Liver (tissue), 9 donors: ENCODE data around the gene ITIH4. TPM values are rescaled to one million over a fixed set of nuclear protein-coding genes. Genes with fewer than 3 reads are reported as not detected.
A peak's percentile ranks its signal among the peaks of the same experiment; 100 is the strongest.

Source experiments
- DNase-seq: peaks from one replicate; pipeline ENCODE4 v3.0.0-alpha.2; 2017; ENCODE audit warnings: low spot score
- H3K27ac ChIP-seq, 2 donors: one replicate each; pipeline ENCODE4 v1.7.0; 2013; ENCODE audit warnings: inconsistent platforms in 2 of 2, low read length in 2 of 2, control low read depth in 1 of 2, low read depth in 1 of 2, mild to moderate bottlenecking in 1 of 2
- H3K27me3 ChIP-seq, 4 donors: one replicate each; pipeline versions ENCODE4 v1.6.1 to v1.7.0; 2013; ENCODE audit warnings: low read length in 3 of 4, inconsistent platforms in 1 of 4, mild to moderate bottlenecking in 1 of 4, moderate library complexity in 1 of 4; ENCODE audit not compliant: control insufficient read depth in 4 of 4, insufficient read depth in 4 of 4
- H3K36me3 ChIP-seq, 4 donors: one replicate each; pipeline versions ENCODE4 v1.6.1 to v1.7.0; 2013; ENCODE audit warnings: low read length in 3 of 4, mild to moderate bottlenecking in 3 of 4, low read depth in 1 of 4, moderate library complexity in 1 of 4; ENCODE audit not compliant: control insufficient read depth in 4 of 4, insufficient read depth in 3 of 4
- H3K4me1 ChIP-seq, 4 donors: one replicate each; pipeline versions ENCODE4 v1.6.1 to v1.7.0; 2013; ENCODE audit warnings: low read length in 3 of 4, mild to moderate bottlenecking in 3 of 4, moderate library complexity in 1 of 4; ENCODE audit not compliant: control insufficient read depth in 4 of 4, insufficient read depth in 4 of 4
- H3K4me3 ChIP-seq, 3 donors: one replicate each; pipeline versions ENCODE4 v1.6.1 to v1.7.0; 2013; ENCODE audit warnings: low read length in 3 of 3, control low read depth in 1 of 3, low read depth in 1 of 3, mild to moderate bottlenecking in 1 of 3
- H3K9ac ChIP-seq, 2 donors: one replicate each; pipeline ENCODE4 v1.7.0; 2013; ENCODE audit warnings: low read length in 2 of 2, mild to moderate bottlenecking in 2 of 2, moderate library complexity in 2 of 2, control low read depth in 1 of 2, low read depth in 1 of 2
- H3K9me3 ChIP-seq, 4 donors: one replicate each; pipeline versions ENCODE4 v1.6.1 to v1.7.0; 2013; ENCODE audit warnings: low read length in 3 of 4; ENCODE audit not compliant: control insufficient read depth in 4 of 4
- FOXA2 ChIP-seq: IDR thresholded peaks from 2 replicates; pipeline ENCODE4 v1.6.1; 2016; ENCODE audit warnings: antibody characterized with exemption
- GABPA ChIP-seq, 2 donors: IDR thresholded peaks in 1 of 2; conservative IDR thresholded peaks in 1 of 2; 2 replicates each; pipeline ENCODE4 v1.6.1; 2016; ENCODE audit warnings: antibody characterized with exemption in 2 of 2, mild to moderate bottlenecking in 1 of 2, moderate library complexity in 1 of 2
- HNF4A ChIP-seq, 2 donors: conservative IDR thresholded peaks; 2 replicates each; pipeline ENCODE4 v1.6.1; 2016; ENCODE audit warnings: antibody characterized with exemption in 2 of 2, mild to moderate bottlenecking in 2 of 2
- HNF4G ChIP-seq: IDR thresholded peaks from 2 replicates; pipeline ENCODE4 v1.6.1; 2016; ENCODE audit warnings: antibody characterized with exemption
- NR2F2 ChIP-seq: IDR thresholded peaks from 2 replicates; pipeline ENCODE4 v1.6.1; 2016; ENCODE audit warnings: antibody characterized with exemption
- RAD21 ChIP-seq, 2 donors: IDR thresholded peaks; 2 replicates each; pipeline ENCODE4 v1.6.1; 2016; ENCODE audit warnings: antibody characterized with exemption in 2 of 2, mild to moderate bottlenecking in 2 of 2
- RXRA ChIP-seq, 2 donors: IDR thresholded peaks; 2 replicates each; pipeline ENCODE4 v1.6.1; 2017 to 2018; ENCODE audit warnings: antibody characterized with exemption in 2 of 2, mild to moderate bottlenecking in 1 of 2
- SP1 ChIP-seq: IDR thresholded peaks from 2 replicates; pipeline ENCODE4 v1.6.1; 2018; ENCODE audit warnings: antibody characterized with exemption, mild to moderate bottlenecking
- TAF1 ChIP-seq: conservative IDR thresholded peaks from 2 replicates; pipeline ENCODE4 v1.6.1; 2016; ENCODE audit warnings: antibody characterized with exemption, mild to moderate bottlenecking
- YY1 ChIP-seq: IDR thresholded peaks from 2 replicates; pipeline ENCODE4 v1.6.1; 2016; ENCODE audit warnings: antibody characterized with exemption, mild to moderate bottlenecking
- WGBS: extraction: QIAGEN DNeasy Blood & Tissue Kit; methylation state at CpG from one replicate; pipeline ENCODE4 v1.1.7; 2013; 5-methylcytosine and 5-hydroxymethylcytosine counted together
- polyA plus RNA-seq, 2 donors: library from polyadenylated mRNA; stranded (reverse) in 1 of 2; unstranded in 1 of 2; fragments of 200-250 nt in 1 of 2; fragments of >200 nt in 1 of 2; fragmentation: Nextera tagmentation in 1 of 2; extraction: Ambion mirVana in 1 of 2; gene quantifications; one replicate each; pipeline versions ENCODE4 v1.2.1 to v1.2.3, GENCODE V29; 2013 to 2015
- total RNA-seq, 2 donors: library from RNA; depleted of rRNA; stranded (reverse); fragments of >200 nt; gene quantifications; one replicate each; pipeline ENCODE4 v1.2.3, GENCODE V29; 2014
- TF ChIP-seq, protein P1 (sequence below): fragments of 150-350 bp; IDR thresholded peaks from 2 replicates; pipeline ENCODE4 v1.5.1; 2017; ENCODE audit warnings: improper control_type of control experiment, low read depth, low read length; ENCODE audit not compliant: missing input control
- TF ChIP-seq, protein P2 (sequence below): IDR thresholded peaks from 2 replicates; pipeline ENCODE4 v1.6.1; 2016; ENCODE audit warnings: antibody characterized with exemption, mild to moderate bottlenecking
- TF ChIP-seq, protein P3 (sequence below): IDR thresholded peaks from 2 replicates; pipeline ENCODE4 v1.6.1; 2016; ENCODE audit warnings: antibody characterized with exemption
- TF ChIP-seq, protein P4 (sequence below): IDR thresholded peaks from 2 replicates; pipeline ENCODE4 v1.6.1; 2016; ENCODE audit warnings: antibody characterized with exemption
- donor health status: healthy.
- donor health status: healthy.
- donor health status: healthy.
- donor health status: healthy.
- donor health status: healthy.

Gene ITIH4
- total and polyA plus RNA-seq, 4 donors, result 447 to 3,354 (median 2,410) TPM

DNA sequence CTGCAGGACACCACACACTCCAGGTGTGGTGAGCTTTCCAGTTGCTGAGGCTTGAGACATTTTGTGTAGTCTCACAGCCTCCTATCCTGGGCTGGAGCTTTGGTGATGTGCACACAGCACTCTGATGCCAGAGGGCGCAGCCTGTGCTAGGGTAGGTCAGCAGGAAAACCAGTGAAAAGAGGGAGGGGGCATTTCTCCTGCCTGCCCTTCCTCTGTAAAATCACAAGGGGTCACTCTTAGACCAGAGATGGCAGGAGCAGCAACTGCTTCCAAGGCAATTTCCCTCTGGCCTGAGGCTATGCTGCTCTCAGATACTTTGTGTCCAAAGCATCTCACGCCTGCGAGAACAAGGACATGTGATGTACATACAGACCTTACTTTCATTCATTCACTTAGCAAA, 20.9 kb upstream of the ITIH4 start:
- no peak overlapping the region for H3K9ac ChIP-seq
- H3K4me3 ChIP-seq, result no peak overlapping the region
- H3K4me1 ChIP-seq, result peaks cover 2 to 5% (median 4%) of the 10 kb centered on the region in 4 donors
- DNase-seq, result no peak
- TF ChIP-seq YY1, result no peak
- TF ChIP-seq RXRA (IDR thresholded peaks at IDR 0.05), result peak in 1 of 2 donors; percentile 49
- TF ChIP-seq HNF4A (conservative IDR thresholded peaks at IDR 0.05), result peak; percentile 31 to 44
- TF ChIP-seq GABPA (IDR thresholded peaks at IDR 0.05 in 1 of 2, conservative IDR thresholded peaks at IDR 0.05 in 1 of 2), result no peak
- TF ChIP-seq HNF4G, result no peak
- TF ChIP-seq RAD21 (IDR thresholded peaks at IDR 0.05), result peak; percentile 95 to 98
- TF ChIP-seq, protein P1, sequence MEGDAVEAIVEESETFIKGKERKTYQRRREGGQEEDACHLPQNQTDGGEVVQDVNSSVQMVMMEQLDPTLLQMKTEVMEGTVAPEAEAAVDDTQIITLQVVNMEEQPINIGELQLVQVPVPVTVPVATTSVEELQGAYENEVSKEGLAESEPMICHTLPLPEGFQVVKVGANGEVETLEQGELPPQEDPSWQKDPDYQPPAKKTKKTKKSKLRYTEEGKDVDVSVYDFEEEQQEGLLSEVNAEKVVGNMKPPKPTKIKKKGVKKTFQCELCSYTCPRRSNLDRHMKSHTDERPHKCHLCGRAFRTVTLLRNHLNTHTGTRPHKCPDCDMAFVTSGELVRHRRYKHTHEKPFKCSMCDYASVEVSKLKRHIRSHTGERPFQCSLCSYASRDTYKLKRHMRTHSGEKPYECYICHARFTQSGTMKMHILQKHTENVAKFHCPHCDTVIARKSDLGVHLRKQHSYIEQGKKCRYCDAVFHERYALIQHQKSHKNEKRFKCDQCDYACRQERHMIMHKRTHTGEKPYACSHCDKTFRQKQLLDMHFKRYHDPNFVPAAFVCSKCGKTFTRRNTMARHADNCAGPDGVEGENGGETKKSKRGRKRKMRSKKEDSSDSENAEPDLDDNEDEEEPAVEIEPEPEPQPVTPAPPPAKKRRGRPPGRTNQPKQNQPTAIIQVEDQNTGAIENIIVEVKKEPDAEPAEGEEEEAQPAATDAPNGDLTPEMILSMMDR, result peak; percentile 97
- no peak for TF ChIP-seq FOXA2
- H3K27me3 ChIP-seq, result no peaks in the 10 kb centered on the region
- H3K36me3 ChIP-seq, result peaks cover 0 to 39% (median 21%) of the 10 kb centered on the region in 4 donors
- H3K27ac ChIP-seq, result peak overlapping the region in 1 of 2 donors; percentile 0
- no peaks in the 10 kb centered on the region for H3K9me3 ChIP-seq
- 49% methylated on average over 3 of the region's 3 CpGs for WGBS

DNA sequence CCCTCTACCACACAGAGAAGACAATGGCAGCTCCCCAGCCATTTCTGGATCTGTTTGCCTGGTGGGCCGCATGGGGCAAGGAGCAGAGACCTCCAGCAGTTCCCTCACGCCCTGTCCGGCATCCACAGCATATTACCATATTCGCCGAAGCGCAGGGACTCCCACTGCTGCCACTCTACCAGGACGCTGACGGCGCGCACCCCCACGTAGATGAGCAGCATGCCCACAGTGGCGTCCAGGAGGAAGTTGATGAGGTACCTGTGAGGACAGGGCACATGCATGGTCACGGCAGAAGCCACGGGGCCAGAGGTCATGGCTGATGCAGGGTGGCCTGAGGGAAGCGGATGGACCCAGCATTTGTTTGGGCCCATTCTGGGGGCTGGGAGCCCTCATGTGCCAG, 19.2 kb upstream of the ITIH4 start:
- 97% methylated on average over 15 of the region's 15 CpGs for WGBS
- H3K36me3 ChIP-seq, result peaks cover 0 to 36% (median 21%) of the 10 kb centered on the region in 4 donors
- H3K27ac ChIP-seq, result no peak overlapping the region

More for the DNA sequence above, 19.2 kb upstream of the ITIH4 start:
- Histone ChIP-seq H3K27me3 (no peaks in the 10 kb centered on the region), H3K4me1 (peaks cover 8 to 12% (median 10%) of the 10 kb centered on the region in 4 donors), H3K9me3 (no peaks in the 10 kb centered on the region), H3K9ac (no peak overlapping the region), H3K4me3 (no peak overlapping the region)
- DNase-seq, result no peak
- TF ChIP-seq, protein P2, sequence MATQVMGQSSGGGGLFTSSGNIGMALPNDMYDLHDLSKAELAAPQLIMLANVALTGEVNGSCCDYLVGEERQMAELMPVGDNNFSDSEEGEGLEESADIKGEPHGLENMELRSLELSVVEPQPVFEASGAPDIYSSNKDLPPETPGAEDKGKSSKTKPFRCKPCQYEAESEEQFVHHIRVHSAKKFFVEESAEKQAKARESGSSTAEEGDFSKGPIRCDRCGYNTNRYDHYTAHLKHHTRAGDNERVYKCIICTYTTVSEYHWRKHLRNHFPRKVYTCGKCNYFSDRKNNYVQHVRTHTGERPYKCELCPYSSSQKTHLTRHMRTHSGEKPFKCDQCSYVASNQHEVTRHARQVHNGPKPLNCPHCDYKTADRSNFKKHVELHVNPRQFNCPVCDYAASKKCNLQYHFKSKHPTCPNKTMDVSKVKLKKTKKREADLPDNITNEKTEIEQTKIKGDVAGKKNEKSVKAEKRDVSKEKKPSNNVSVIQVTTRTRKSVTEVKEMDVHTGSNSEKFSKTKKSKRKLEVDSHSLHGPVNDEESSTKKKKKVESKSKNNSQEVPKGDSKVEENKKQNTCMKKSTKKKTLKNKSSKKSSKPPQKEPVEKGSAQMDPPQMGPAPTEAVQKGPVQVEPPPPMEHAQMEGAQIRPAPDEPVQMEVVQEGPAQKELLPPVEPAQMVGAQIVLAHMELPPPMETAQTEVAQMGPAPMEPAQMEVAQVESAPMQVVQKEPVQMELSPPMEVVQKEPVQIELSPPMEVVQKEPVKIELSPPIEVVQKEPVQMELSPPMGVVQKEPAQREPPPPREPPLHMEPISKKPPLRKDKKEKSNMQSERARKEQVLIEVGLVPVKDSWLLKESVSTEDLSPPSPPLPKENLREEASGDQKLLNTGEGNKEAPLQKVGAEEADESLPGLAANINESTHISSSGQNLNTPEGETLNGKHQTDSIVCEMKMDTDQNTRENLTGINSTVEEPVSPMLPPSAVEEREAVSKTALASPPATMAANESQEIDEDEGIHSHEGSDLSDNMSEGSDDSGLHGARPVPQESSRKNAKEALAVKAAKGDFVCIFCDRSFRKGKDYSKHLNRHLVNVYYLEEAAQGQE, result no peak
- TF ChIP-seq, protein P1, result no peak
- TF ChIP-seq TAF1 (no peak), SP1 (no peak), NR2F2 (no peak), RXRA (IDR thresholded peaks at IDR 0.05) (no peak)
- TF ChIP-seq, protein P3, sequence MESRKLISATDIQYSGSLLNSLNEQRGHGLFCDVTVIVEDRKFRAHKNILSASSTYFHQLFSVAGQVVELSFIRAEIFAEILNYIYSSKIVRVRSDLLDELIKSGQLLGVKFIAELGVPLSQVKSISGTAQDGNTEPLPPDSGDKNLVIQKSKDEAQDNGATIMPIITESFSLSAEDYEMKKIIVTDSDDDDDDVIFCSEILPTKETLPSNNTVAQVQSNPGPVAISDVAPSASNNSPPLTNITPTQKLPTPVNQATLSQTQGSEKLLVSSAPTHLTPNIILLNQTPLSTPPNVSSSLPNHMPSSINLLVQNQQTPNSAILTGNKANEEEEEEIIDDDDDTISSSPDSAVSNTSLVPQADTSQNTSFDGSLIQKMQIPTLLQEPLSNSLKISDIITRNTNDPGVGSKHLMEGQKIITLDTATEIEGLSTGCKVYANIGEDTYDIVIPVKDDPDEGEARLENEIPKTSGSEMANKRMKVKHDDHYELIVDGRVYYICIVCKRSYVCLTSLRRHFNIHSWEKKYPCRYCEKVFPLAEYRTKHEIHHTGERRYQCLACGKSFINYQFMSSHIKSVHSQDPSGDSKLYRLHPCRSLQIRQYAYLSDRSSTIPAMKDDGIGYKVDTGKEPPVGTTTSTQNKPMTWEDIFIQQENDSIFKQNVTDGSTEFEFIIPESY, result no peak
- TF ChIP-seq, protein P4, sequence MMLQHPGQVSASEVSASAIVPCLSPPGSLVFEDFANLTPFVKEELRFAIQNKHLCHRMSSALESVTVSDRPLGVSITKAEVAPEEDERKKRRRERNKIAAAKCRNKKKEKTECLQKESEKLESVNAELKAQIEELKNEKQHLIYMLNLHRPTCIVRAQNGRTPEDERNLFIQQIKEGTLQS, result no peak
